Prostate gland (tissue), 2 donors: ENCODE measurements around the gene LSAMP. TPM values are rescaled to one million over a fixed set of nuclear protein-coding genes. Genes with fewer than 3 reads are reported as not detected.
"Not testable (repeated sequence)": the region's sequence is repeated elsewhere in the genome, so short reads cannot be mapped to it uniquely, and the experiment has no call there.

Experiments
- DNase-seq: peaks from one replicate; pipeline ENCODE4 v3.0.0-alpha.2; 2019; ENCODE audit warnings: low spot score
- H3K27ac ChIP-seq, 2 donors: fragments of 200-600 bp; sonication (generic); 2 replicates each; pipeline ENCODE4 v1.5.1; 2017 to 2019
- H3K27me3 ChIP-seq: fragments of 200-600 bp; sonication (generic); replicated peaks from 2 replicates; pipeline ENCODE4 v1.5.1; 2019; ENCODE audit not compliant: insufficient read depth
- H3K36me3 ChIP-seq, 2 donors: fragments of 200-600 bp; sonication (generic); 1 replicate in 1 of 2; 2 replicates in 1 of 2; pipeline versions ENCODE4 v1.5.1 to v1.8.1; 2017 to 2019
- H3K4me1 ChIP-seq: fragments of 200-600 bp; sonication (generic); replicated peaks from 2 replicates; pipeline ENCODE4 v1.5.1; 2019
- H3K4me3 ChIP-seq, 2 donors: fragments of 200-600 bp; sonication (generic); 2 replicates each; pipeline ENCODE4 v1.5.1; 2017 to 2019
- H3K9me3 ChIP-seq: fragments of 200-600 bp; sonication (generic); 2 replicates; pipeline ENCODE4 v1.5.1; 2017
- POLR2A ChIP-seq: fragments of 450-650 bp; IDR thresholded peaks from one replicate; pipeline ENCODE4 v1.6.1; 2016; ENCODE audit warnings: antibody characterized with exemption, mild to moderate bottlenecking
- POLR2AphosphoS5 ChIP-seq: sonication (generic); formaldehyde crosslinking; IDR thresholded peaks from one replicate; pipeline ENCODE4 v1.6.1; 2017; ENCODE audit warnings: antibody characterized with exemption
- WGBS: methylation state at CpG from one replicate; pipeline ENCODE4 v1.1.5; 2018; 5-methylcytosine and 5-hydroxymethylcytosine counted together
- intact Hi-C: fragments of 100-400 bp; cut with DNase I; formaldehyde crosslinking; loops from one replicate; pipeline ENCODE4 v1.14.2; 2022
- total RNA-seq, 2 donors: library from RNA; depleted of rRNA; stranded (reverse); fragments of >200 nt; gene quantifications; one replicate each; pipeline ENCODE4 v1.1.0, GENCODE V29; 2016
- TF ChIP-seq, protein P1 (sequence below), 4 experiments: fragments of 200-600 bp in 2 of 4; fragments of 450-650 bp in 2 of 4; sonication (generic) in 2 of 4; IDR thresholded peaks; 1 replicate in 3 of 4; 2 replicates in 1 of 4; pipeline ENCODE4 v1.5.1; 2016 to 2019; ENCODE audit warnings: antibody characterized with exemption in 4 of 4, mild to moderate bottlenecking in 2 of 4, moderate library complexity in 2 of 4

Gene LSAMP
- total RNA-seq, 2 donors from 2014 or later, result 15.4 to 38.0 TPM

DNA sequence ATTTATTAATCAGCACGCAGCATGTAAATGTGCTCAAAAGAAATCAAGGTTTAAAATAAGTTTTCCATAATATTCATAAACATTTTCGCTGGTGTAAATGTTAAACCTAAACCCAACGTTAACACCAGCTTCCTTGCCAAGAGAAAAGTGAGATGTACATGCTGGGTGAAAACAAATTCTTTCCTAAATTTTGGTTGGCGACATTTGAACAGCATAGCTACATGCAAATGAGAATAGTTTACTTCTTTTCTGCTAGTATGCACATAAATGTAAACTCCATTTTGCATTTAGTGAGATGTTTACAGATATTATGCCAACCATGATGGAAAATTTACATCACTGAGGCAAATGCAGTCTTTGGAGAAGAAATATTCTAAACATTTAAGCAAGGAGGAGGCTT lies 639.8 kb downstream of the LSAMP start:
- intact Hi-C loops, result no loop called here
- H3K4me3 ChIP-seq, result no peak overlapping the region
- TF ChIP-seq POLR2AphosphoS5 (no peak), POLR2A (no peak)
- TF ChIP-seq, protein P1, sequence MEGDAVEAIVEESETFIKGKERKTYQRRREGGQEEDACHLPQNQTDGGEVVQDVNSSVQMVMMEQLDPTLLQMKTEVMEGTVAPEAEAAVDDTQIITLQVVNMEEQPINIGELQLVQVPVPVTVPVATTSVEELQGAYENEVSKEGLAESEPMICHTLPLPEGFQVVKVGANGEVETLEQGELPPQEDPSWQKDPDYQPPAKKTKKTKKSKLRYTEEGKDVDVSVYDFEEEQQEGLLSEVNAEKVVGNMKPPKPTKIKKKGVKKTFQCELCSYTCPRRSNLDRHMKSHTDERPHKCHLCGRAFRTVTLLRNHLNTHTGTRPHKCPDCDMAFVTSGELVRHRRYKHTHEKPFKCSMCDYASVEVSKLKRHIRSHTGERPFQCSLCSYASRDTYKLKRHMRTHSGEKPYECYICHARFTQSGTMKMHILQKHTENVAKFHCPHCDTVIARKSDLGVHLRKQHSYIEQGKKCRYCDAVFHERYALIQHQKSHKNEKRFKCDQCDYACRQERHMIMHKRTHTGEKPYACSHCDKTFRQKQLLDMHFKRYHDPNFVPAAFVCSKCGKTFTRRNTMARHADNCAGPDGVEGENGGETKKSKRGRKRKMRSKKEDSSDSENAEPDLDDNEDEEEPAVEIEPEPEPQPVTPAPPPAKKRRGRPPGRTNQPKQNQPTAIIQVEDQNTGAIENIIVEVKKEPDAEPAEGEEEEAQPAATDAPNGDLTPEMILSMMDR (IDR thresholded peaks at IDR 0.05), result no peak
- H3K36me3 ChIP-seq, result no peaks in the 10 kb centered on the region
- H3K9me3 ChIP-seq, result no peaks in the 10 kb centered on the region
- WGBS, result 84% methylated on average over 4 of the region's 4 CpGs
- DNase-seq, result no peak
- no peak overlapping the region for H3K27ac ChIP-seq
- no peaks in the 10 kb centered on the region for H3K4me1 ChIP-seq
- no peaks in the 10 kb centered on the region for H3K27me3 ChIP-seq

- 62% methylated on average over 2 of the region's 2 CpGs for WGBS
- Histone ChIP-seq H3K27ac (no peak overlapping the region), H3K4me1 (no peaks in the 10 kb centered on the region), H3K4me3 (no peak overlapping the region), H3K27me3 (no peaks in the 10 kb centered on the region), H3K36me3 (no peaks in the 10 kb centered on the region), H3K9me3 (no peaks in the 10 kb centered on the region)
- no peak for DNase-seq
- no peak for TF ChIP-seq POLR2AphosphoS5
- TF ChIP-seq, protein P1 (IDR thresholded peaks at IDR 0.05), result no peak
- no peak for TF ChIP-seq POLR2A
- intact Hi-C loops, result no loop called here
Observed at GRCh38 chr3:115804713-115805119, 640.6 kb downstream of the LSAMP start.

GRCh38 chr3:115804200-115804599 lies 641.1 kb downstream of the LSAMP start:
- WGBS, result 76% methylated on average over 2 of the region's 2 CpGs
- intact Hi-C loops, result no loop called here
- H3K4me1 ChIP-seq, result no peaks in the 10 kb centered on the region
- no peak for DNase-seq
- H3K4me3 ChIP-seq, result no peak overlapping the region
- no peaks in the 10 kb centered on the region for H3K27me3 ChIP-seq
- no peaks in the 10 kb centered on the region for H3K36me3 ChIP-seq
- no peak overlapping the region for H3K27ac ChIP-seq
- no peaks in the 10 kb centered on the region for H3K9me3 ChIP-seq
- no peak for TF ChIP-seq POLR2AphosphoS5
- no peak for TF ChIP-seq POLR2A
- TF ChIP-seq, protein P1 (IDR thresholded peaks at IDR 0.05), result no peak

- intact Hi-C loops, result no loop called here
- no peak overlapping the region for H3K4me3 ChIP-seq
- no peaks in the 10 kb centered on the region for H3K27me3 ChIP-seq
- no peaks in the 10 kb centered on the region for H3K4me1 ChIP-seq
- no peak for DNase-seq
- 32% methylated on average over 1 of the region's 1 CpG for WGBS
- no peaks in the 10 kb centered on the region for H3K36me3 ChIP-seq
- no peak overlapping the region for H3K27ac ChIP-seq
- H3K9me3 ChIP-seq, result no peaks in the 10 kb centered on the region
- TF ChIP-seq, protein P1 (IDR thresholded peaks at IDR 0.05), result no peak
- TF ChIP-seq POLR2AphosphoS5 (no peak), POLR2A (no peak)
Observed at GRCh38 chr3:115803661-115804060, 641.6 kb downstream of the LSAMP start.

GRCh38 chr3:115800489-115801075 lies 644.7 kb downstream of the LSAMP start:
- H3K36me3 ChIP-seq, result no peaks in the 10 kb centered on the region
- H3K4me1 ChIP-seq, result no peaks in the 10 kb centered on the region
- TF ChIP-seq POLR2AphosphoS5 (no peak), POLR2A (no peak)
- TF ChIP-seq, protein P1 (IDR thresholded peaks at IDR 0.05), result no peak
- no peaks in the 10 kb centered on the region for H3K9me3 ChIP-seq
- intact Hi-C loops, result no loop called here
- no peak overlapping the region for H3K27ac ChIP-seq
- no peak overlapping the region for H3K4me3 ChIP-seq
- no peak for DNase-seq
- 85% methylated on average over 4 of the region's 4 CpGs for WGBS
- H3K27me3 ChIP-seq, result no peaks in the 10 kb centered on the region

DNA sequence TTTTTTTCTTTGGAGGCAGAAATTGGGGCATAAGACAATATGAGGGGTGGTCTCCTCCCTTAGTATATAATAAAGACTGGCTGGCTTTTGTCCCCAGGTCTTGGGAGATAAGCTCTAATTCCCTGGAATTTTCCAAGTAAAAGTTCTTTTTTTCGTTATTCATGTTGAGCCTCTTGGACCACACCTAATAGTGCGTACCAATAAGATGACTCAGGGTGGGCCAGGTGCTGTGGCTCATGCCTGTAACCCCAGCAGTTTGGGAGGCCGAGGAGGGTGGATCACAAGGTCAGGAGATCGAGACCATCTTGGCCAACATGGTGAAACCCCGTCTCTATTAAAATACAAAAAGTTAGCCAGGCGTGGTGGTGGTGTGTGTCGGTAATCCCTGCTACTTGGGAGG lies 645.2 kb downstream of the LSAMP start:
- H3K27me3 ChIP-seq, H3K4me1 ChIP-seq, H3K36me3 ChIP-seq, H3K9me3 ChIP-seq, H3K27ac ChIP-seq, intact Hi-C loops, DNase-seq, H3K4me3 ChIP-seq: not testable (repeated sequence)
- WGBS, result 90% methylated on average over 7 of the region's 7 CpGs
